Tibial nerve (tissue), 4 donors: ENCODE measurements around the gene ZNF649.

Source experiments
- CTCF ChIP-seq, 5 experiments: fragments of 200-600 bp in 3 of 5; fragments of 450-650 bp in 2 of 5; sonication (generic) in 3 of 5; IDR thresholded peaks; one replicate each; pipeline ENCODE4 v1.5.1; 2016 to 2019; ENCODE audit warnings: antibody characterized with exemption in 5 of 5, mild to moderate bottlenecking in 3 of 5, moderate library complexity in 2 of 5
- EP300 ChIP-seq, 2 donors: sonication (generic); formaldehyde crosslinking; IDR thresholded peaks; one replicate each; pipeline ENCODE4 v1.6.1; 2017; ENCODE audit warnings: antibody characterized with exemption in 2 of 2, mild to moderate bottlenecking in 1 of 2
- POLR2A ChIP-seq, 2 donors: fragments of 450-650 bp; IDR thresholded peaks; one replicate each; pipeline ENCODE4 v1.6.1; 2017; ENCODE audit warnings: antibody characterized with exemption in 2 of 2, mild to moderate bottlenecking in 2 of 2, moderate library complexity in 2 of 2

- no peak for TF ChIP-seq POLR2A (IDR thresholded peaks at IDR 0.05)
- no peak for TF ChIP-seq CTCF (IDR thresholded peaks at IDR 0.05)
- TF ChIP-seq EP300 (IDR thresholded peaks at IDR 0.05), result no peak
Observed at GRCh38 chr19:51919606-51920005, 14.8 kb upstream of the ZNF649 start.
